ENCODE data around the gene GRID2IP. TPM values are rescaled to one million over a fixed set of nuclear protein-coding genes. Genes with fewer than 3 reads are reported as not detected.

GRID2IP gene
- total and polyA plus RNA-seq, 7 donors = 0.23 to 0.39 TPM; not detected in 5

GRCh38 chr7:6571160-6571779, 20.0 kb upstream of the GRID2IP start:
- no peak for DNase-seq
- H3K4me3 ChIP-seq = no peak overlapping the region
- H3K9me3 ChIP-seq = no peaks in the 10 kb centered on the region
- no peaks in the 10 kb centered on the region for H3K27me3 ChIP-seq
- intact Hi-C loops (cut with DNase I) = no loop called here
- WGBS, 2 donors = 55 to 69% methylated on average over 7 of the region's 7 CpGs
- no peaks in the 10 kb centered on the region for H3K36me3 ChIP-seq
- H3K4me1 ChIP-seq = peaks cover 0 to under 1% (median 0%) of the 10 kb centered on the region in 4 donors
- no peak for TF ChIP-seq POLR2A (IDR thresholded peaks at IDR 0.05)
- no peak for TF ChIP-seq POLR2AphosphoS5 (IDR thresholded peaks at IDR 0.05)
- TF ChIP-seq CTCF (IDR thresholded peaks at IDR 0.05) = no peak
- no peak for TF ChIP-seq EP300 (IDR thresholded peaks at IDR 0.05)
- H3K27ac ChIP-seq = no peak overlapping the region

- Histone ChIP-seq H3K27me3 (no peaks in the 10 kb centered on the region), H3K36me3 (no peaks in the 10 kb centered on the region), H3K4me1 (no peaks in the 10 kb centered on the region), H3K4me3 (no peak overlapping the region), H3K27ac (no peak overlapping the region), H3K9me3 (no peaks in the 10 kb centered on the region)
- no peak for TF ChIP-seq POLR2AphosphoS5 (IDR thresholded peaks at IDR 0.05)
- TF ChIP-seq POLR2A (IDR thresholded peaks at IDR 0.05) = no peak
- TF ChIP-seq CTCF (IDR thresholded peaks at IDR 0.05) = no peak
- no peak for TF ChIP-seq EP300 (IDR thresholded peaks at IDR 0.05)
- 84% methylated on average over 3 of the region's 3 CpGs for WGBS, 2 donors
- intact Hi-C loops (cut with DNase I) = no loop called here
- DNase-seq = no peak
These were observed 16.6 kb upstream of the GRID2IP start for GRCh38 chr7:6567886-6568285.

- no peaks in the 10 kb centered on the region for H3K36me3 ChIP-seq
- no peaks in the 10 kb centered on the region for H3K4me1 ChIP-seq
- 83% methylated on average over 4 of the region's 4 CpGs for WGBS, 2 donors
- intact Hi-C loops (cut with DNase I) = no loop called here
- no peak overlapping the region for H3K27ac ChIP-seq
- no peaks in the 10 kb centered on the region for H3K9me3 ChIP-seq
- H3K4me3 ChIP-seq = no peak overlapping the region
- no peak for DNase-seq
- TF ChIP-seq POLR2A (IDR thresholded peaks at IDR 0.05) (no peak), EP300 (IDR thresholded peaks at IDR 0.05) (no peak), CTCF (IDR thresholded peaks at IDR 0.05) (no peak), POLR2AphosphoS5 (IDR thresholded peaks at IDR 0.05) (no peak)
- H3K27me3 ChIP-seq = no peaks in the 10 kb centered on the region
These were observed 14.4 kb upstream of the GRID2IP start for GRCh38 chr7:6565655-6566054.

- Histone ChIP-seq H3K27ac (no peak overlapping the region), H3K9me3 (no peaks in the 10 kb centered on the region), H3K4me1 (no peaks in the 10 kb centered on the region), H3K27me3 (no peaks in the 10 kb centered on the region), H3K36me3 (no peaks in the 10 kb centered on the region), H3K4me3 (no peak overlapping the region)
- WGBS, 2 donors = 85 to 86% methylated on average over 12 of the region's 12 CpGs
- DNase-seq = no peak
- TF ChIP-seq EP300 (IDR thresholded peaks at IDR 0.05) (no peak), CTCF (IDR thresholded peaks at IDR 0.05) (no peak), POLR2AphosphoS5 (IDR thresholded peaks at IDR 0.05) (no peak), POLR2A (IDR thresholded peaks at IDR 0.05) (no peak)
- intact Hi-C loops (cut with DNase I) = no loop called here
These were observed 12.9 kb upstream of the GRID2IP start for GRCh38 chr7:6563936-6564770.

Measured in sigmoid colon (tissue), 7 donors.